ENCODE measurements around the gene MGAT5.

Gene MGAT5

GRCh38 chr2:134253804-134254203 is at the start of gene MGAT5:
Gene MGAT5 (plus strand): TSS chr2:134254072. CDS start chr2:134254404, 332 bp downstream.
- Histone ChIP-seq H3K36me3 (ENCODE audit: control insufficient read depth, insufficient read depth, low read length) (peaks cover 4% of the 10 kb centered on the region), H3K9me3 (ENCODE audit: control insufficient read depth, insufficient read depth, low read length) (no peaks in the 10 kb centered on the region), H3K27me3 (ENCODE audit: control insufficient read depth, insufficient read depth, low read length) (no peaks in the 10 kb centered on the region), H3K4me3 (ENCODE audit: low read length) (no peak within 1 kb of the TSS), H3K4me1 (ENCODE audit: control insufficient read depth, insufficient read depth, low read length) (no peaks in the 10 kb centered on the region), H3K27ac (ENCODE audit: low read length) (no peak within 1 kb of the TSS)
- no peak for DNase-seq (ENCODE audit: low read depth, low spot score)
- no CpG with 5 or more reads among the region's 4 CpGs for WGBS (ENCODE audit: insufficient coverage, insufficient read length)

- peaks cover 10% of the 10 kb centered on the region for H3K4me1 ChIP-seq (ENCODE audit: control insufficient read depth, insufficient read depth, low read length)
- no CpG with 5 or more reads among the region's 3 CpGs for WGBS (ENCODE audit: insufficient coverage, insufficient read length)
These were observed 48.8 kb upstream of the MGAT5 start for GRCh38 chr2:134205087-134205486.

GRCh38 chr2:134206031-134206430 is 47.8 kb upstream of the MGAT5 start:
- H3K4me1 ChIP-seq (ENCODE audit: control insufficient read depth, insufficient read depth, low read length), result peaks cover 10% of the 10 kb centered on the region
- no peaks in the 10 kb centered on the region for H3K9me3 ChIP-seq (ENCODE audit: control insufficient read depth, insufficient read depth, low read length)
- WGBS (ENCODE audit: insufficient coverage, insufficient read length), result no CpG with 5 or more reads among the region's 2 CpGs
- no peak overlapping the region for H3K4me3 ChIP-seq (ENCODE audit: low read length)
- no peaks in the 10 kb centered on the region for H3K36me3 ChIP-seq (ENCODE audit: control insufficient read depth, insufficient read depth, low read length)
- H3K27me3 ChIP-seq (ENCODE audit: control insufficient read depth, insufficient read depth, low read length), result no peaks in the 10 kb centered on the region
- no peak overlapping the region for H3K27ac ChIP-seq (ENCODE audit: low read length)
- DNase-seq (ENCODE audit: low read depth, low spot score), result no peak

More at GRCh38 chr2:134205087-134205486, 48.8 kb upstream of the MGAT5 start:
- H3K27ac ChIP-seq (ENCODE audit: low read length), result no peak overlapping the region
- no peaks in the 10 kb centered on the region for H3K27me3 ChIP-seq (ENCODE audit: control insufficient read depth, insufficient read depth, low read length)
- H3K36me3 ChIP-seq (ENCODE audit: control insufficient read depth, insufficient read depth, low read length), result no peaks in the 10 kb centered on the region
- H3K9me3 ChIP-seq (ENCODE audit: control insufficient read depth, insufficient read depth, low read length), result no peaks in the 10 kb centered on the region
- H3K4me3 ChIP-seq (ENCODE audit: low read length), result no peak overlapping the region
- no peak for DNase-seq (ENCODE audit: low read depth, low spot score)

GRCh38 chr2:134206573-134206972 is 47.3 kb upstream of the MGAT5 start:
- Histone ChIP-seq H3K4me1 (ENCODE audit: control insufficient read depth, insufficient read depth, low read length) (peaks cover 10% of the 10 kb centered on the region), H3K36me3 (ENCODE audit: control insufficient read depth, insufficient read depth, low read length) (no peaks in the 10 kb centered on the region), H3K27me3 (ENCODE audit: control insufficient read depth, insufficient read depth, low read length) (no peaks in the 10 kb centered on the region), H3K4me3 (ENCODE audit: low read length) (no peak overlapping the region), H3K9me3 (ENCODE audit: control insufficient read depth, insufficient read depth, low read length) (no peaks in the 10 kb centered on the region), H3K27ac (ENCODE audit: low read length) (no peak overlapping the region)
- no peak for DNase-seq (ENCODE audit: low read depth, low spot score)
- no CpG with 5 or more reads among the region's 5 CpGs for WGBS (ENCODE audit: insufficient coverage, insufficient read length)

GRCh38 chr2:134207589-134208209 is 46.2 kb upstream of the MGAT5 start:
- Histone ChIP-seq H3K27ac (ENCODE audit: low read length) (no peak overlapping the region), H3K36me3 (ENCODE audit: control insufficient read depth, insufficient read depth, low read length) (no peaks in the 10 kb centered on the region), H3K27me3 (ENCODE audit: control insufficient read depth, insufficient read depth, low read length) (no peaks in the 10 kb centered on the region), H3K9me3 (ENCODE audit: control insufficient read depth, insufficient read depth, low read length) (no peaks in the 10 kb centered on the region), H3K4me1 (ENCODE audit: control insufficient read depth, insufficient read depth, low read length) (peaks cover 8% of the 10 kb centered on the region), H3K4me3 (ENCODE audit: low read length) (no peak overlapping the region)
- WGBS (ENCODE audit: insufficient coverage, insufficient read length), result 100% methylated on average over 1 of the region's 5 CpGs
- no peak for DNase-seq (ENCODE audit: low read depth, low spot score)

GRCh38 chr2:134208825-134209224 is 45.0 kb upstream of the MGAT5 start:
- DNase-seq (ENCODE audit: low read depth, low spot score), result no peak
- Histone ChIP-seq H3K4me1 (ENCODE audit: control insufficient read depth, insufficient read depth, low read length) (peaks cover 8% of the 10 kb centered on the region), H3K4me3 (ENCODE audit: low read length) (no peak overlapping the region), H3K27me3 (ENCODE audit: control insufficient read depth, insufficient read depth, low read length) (no peaks in the 10 kb centered on the region), H3K27ac (ENCODE audit: low read length) (no peak overlapping the region), H3K36me3 (ENCODE audit: control insufficient read depth, insufficient read depth, low read length) (no peaks in the 10 kb centered on the region), H3K9me3 (ENCODE audit: control insufficient read depth, insufficient read depth, low read length) (no peaks in the 10 kb centered on the region)
- no CpG with 5 or more reads among the region's 2 CpGs for WGBS (ENCODE audit: insufficient coverage, insufficient read length)

- Histone ChIP-seq H3K36me3 (ENCODE audit: control insufficient read depth, insufficient read depth, low read length) (no peaks in the 10 kb centered on the region), H3K4me3 (ENCODE audit: low read length) (no peak overlapping the region), H3K9me3 (ENCODE audit: control insufficient read depth, insufficient read depth, low read length) (no peaks in the 10 kb centered on the region; the same call in 1 of the 2 replicates), H3K4me1 (ENCODE audit: control insufficient read depth, insufficient read depth, low read length) (no peaks in the 10 kb centered on the region), H3K27me3 (ENCODE audit: control insufficient read depth, insufficient read depth, low read length) (no peaks in the 10 kb centered on the region), H3K27ac (ENCODE audit: low read length) (no peak overlapping the region)
- no CpG with 5 or more reads among the region's 3 CpGs for WGBS (ENCODE audit: insufficient coverage, insufficient read length)
- no peak for DNase-seq (ENCODE audit: low read depth, low spot score)
These were observed 41.1 kb upstream of the MGAT5 start for GRCh38 chr2:134212746-134213145.

- no peak for DNase-seq (ENCODE audit: low read depth, low spot score)
- H3K9me3 ChIP-seq (ENCODE audit: control insufficient read depth, insufficient read depth, low read length), result no peaks in the 10 kb centered on the region; the same call in 1 of the 2 replicates
- H3K27me3 ChIP-seq (ENCODE audit: control insufficient read depth, insufficient read depth, low read length), result no peaks in the 10 kb centered on the region
- no peaks in the 10 kb centered on the region for H3K36me3 ChIP-seq (ENCODE audit: control insufficient read depth, insufficient read depth, low read length)
- WGBS (ENCODE audit: insufficient coverage, insufficient read length), result no CpG with 5 or more reads among the region's 8 CpGs
- no peaks in the 10 kb centered on the region; the same call in 1 of the 2 replicates for H3K4me1 ChIP-seq (ENCODE audit: control insufficient read depth, insufficient read depth, low read length)
- H3K27ac ChIP-seq (ENCODE audit: low read length), result no peak overlapping the region
- H3K4me3 ChIP-seq (ENCODE audit: low read length), result no peak overlapping the region
These were observed 37.6 kb upstream of the MGAT5 start for GRCh38 chr2:134216152-134216829.

- H3K27ac ChIP-seq (ENCODE audit: low read length), result no peak overlapping the region
- no peaks in the 10 kb centered on the region for H3K27me3 ChIP-seq (ENCODE audit: control insufficient read depth, insufficient read depth, low read length)
- no peaks in the 10 kb centered on the region for H3K36me3 ChIP-seq (ENCODE audit: control insufficient read depth, insufficient read depth, low read length)
- no CpG with 5 or more reads among the region's 2 CpGs for WGBS (ENCODE audit: insufficient coverage, insufficient read length)
- DNase-seq (ENCODE audit: low read depth, low spot score), result no peak
- no peaks in the 10 kb centered on the region; the same call in 1 of the 2 replicates for H3K4me1 ChIP-seq (ENCODE audit: control insufficient read depth, insufficient read depth, low read length)
- no peaks in the 10 kb centered on the region; the same call in 1 of the 2 replicates for H3K9me3 ChIP-seq (ENCODE audit: control insufficient read depth, insufficient read depth, low read length)
- H3K4me3 ChIP-seq (ENCODE audit: low read length), result no peak overlapping the region
These were observed 36.5 kb upstream of the MGAT5 start for GRCh38 chr2:134217351-134217750.

- Histone ChIP-seq H3K4me3 (ENCODE audit: low read length) (no peak overlapping the region), H3K9me3 (ENCODE audit: control insufficient read depth, insufficient read depth, low read length) (no peaks in the 10 kb centered on the region; the same call in 1 of the 2 replicates), H3K36me3 (ENCODE audit: control insufficient read depth, insufficient read depth, low read length) (no peaks in the 10 kb centered on the region), H3K27ac (ENCODE audit: low read length) (no peak overlapping the region), H3K4me1 (ENCODE audit: control insufficient read depth, insufficient read depth, low read length) (no peaks in the 10 kb centered on the region; the same call in 1 of the 2 replicates), H3K27me3 (ENCODE audit: control insufficient read depth, insufficient read depth, low read length) (no peaks in the 10 kb centered on the region)
- no peak for DNase-seq (ENCODE audit: low read depth, low spot score)
- WGBS (ENCODE audit: insufficient coverage, insufficient read length), result no CpG with 5 or more reads among the region's 1 CpG
These were observed 35.9 kb upstream of the MGAT5 start for GRCh38 chr2:134217924-134218323.
